GM12878 (cell line): ENCODE data around the gene RAI14. TPM values are rescaled to one million over a fixed set of nuclear protein-coding genes. Genes with fewer than 3 reads are reported as not detected.

ENCODE experiments used
- ETV6 ChIP-seq, 2 experiments: fragments of 450-650 bp in 1 of 2; IDR thresholded peaks in 1 of 2; conservative IDR thresholded peaks in 1 of 2; 2 replicates each; pipeline ENCODE4 v1.6.1; 2014; ENCODE audit warnings: antibody characterized with exemption in 1 of 2, borderline replicate concordance in 1 of 2, low read depth in 1 of 2, mild to moderate bottlenecking in 1 of 2, moderate library complexity in 1 of 2
- MEF2B ChIP-seq: fragments of 450-650 bp; IDR thresholded peaks from 2 replicates; pipeline ENCODE4 v1.6.1; 2018; ENCODE audit warnings: mild to moderate bottlenecking, moderate library complexity; ENCODE audit not compliant: partially characterized antibody, poor library complexity, severe bottlenecking
- polyA plus RNA-seq, 11 experiments: library from polyadenylated mRNA; depleted of rRNA in 4 of 11; unstranded in 6 of 11; stranded (reverse) in 5 of 11; fragments of >200 nt; fragmentation: Nextera tagmentation in 4 of 11; fragmentation: Illumina TruSeq in 1 of 11; extraction: Ambion mirVana in 4 of 11; extraction: Trizol in 1 of 11; gene quantifications; 1 replicate in 1 of 11; 2 replicates in 10 of 11; pipeline versions ENCODE4 v1.2.1 to v1.2.3, GENCODE V29; 2011 to 2016; ENCODE audit warnings: inconsistent platforms in 2 of 11, missing spikeins in 2 of 11, low read depth in 1 of 11
- total RNA-seq, 4 experiments: library from RNA; depleted of rRNA in 3 of 4; stranded (reverse); fragments of >200 nt in 3 of 4; fragmentation: Illumina TruSeq in 1 of 4; extraction: Trizol in 1 of 4; gene quantifications; 2 replicates each; pipeline versions ENCODE4 v1.2.1 to v1.2.3, GENCODE V29; 2013 to 2021
- TF ChIP-seq, protein P1 (sequence below): fragments of 450-650 bp; IDR thresholded peaks from 2 replicates; pipeline ENCODE4 v1.6.1; 2017; ENCODE audit warnings: mild to moderate bottlenecking, moderate library complexity
- TF ChIP-seq, protein P2 (sequence below): fragments of 150-350 bp; IDR thresholded peaks from 2 replicates; pipeline ENCODE4 v1.6.1; 2016; ENCODE audit warnings: low read depth, low read length
- TF ChIP-seq, protein P3 (sequence below): fragments of 450-650 bp; formaldehyde crosslinking; IDR thresholded peaks from 2 replicates; pipeline ENCODE4 v1.4.0; 2022; ENCODE audit warnings: mild to moderate bottlenecking, moderate library complexity
- TF ChIP-seq, protein P4 (sequence below): fragments of 450-650 bp; IDR thresholded peaks from 2 replicates; pipeline ENCODE4 v1.6.1; 2017; ENCODE audit warnings: mild to moderate bottlenecking, moderate library complexity

The RAI14 gene
- total and polyA plus RNA-seq, 10 of the 15 experiments (the other 5 are each of a cell fraction or from before 2014, with no cell fraction given) = 0.18 to 4.6 (median 1.9) TPM

DNA sequence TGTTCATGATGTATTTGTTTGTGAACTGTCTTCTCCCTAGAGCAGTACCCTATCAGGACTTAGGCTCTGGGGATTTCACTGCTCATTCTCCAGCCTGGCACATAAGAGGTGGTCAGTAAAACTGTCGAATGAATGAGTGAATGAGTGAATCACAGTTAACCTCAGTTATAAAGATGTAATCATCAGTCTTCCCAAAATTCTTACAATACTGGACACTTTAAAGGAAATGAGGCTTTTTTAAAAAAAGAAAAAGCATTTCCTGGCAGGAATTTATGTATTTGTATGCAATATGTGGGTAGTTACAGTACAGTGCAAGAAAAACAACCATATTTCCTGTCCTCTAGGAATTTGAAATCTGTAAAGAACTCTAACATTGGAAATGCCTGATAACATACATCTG lies 59.6 kb downstream of the RAI14 start (continued):
- TF ChIP-seq, protein P1, sequence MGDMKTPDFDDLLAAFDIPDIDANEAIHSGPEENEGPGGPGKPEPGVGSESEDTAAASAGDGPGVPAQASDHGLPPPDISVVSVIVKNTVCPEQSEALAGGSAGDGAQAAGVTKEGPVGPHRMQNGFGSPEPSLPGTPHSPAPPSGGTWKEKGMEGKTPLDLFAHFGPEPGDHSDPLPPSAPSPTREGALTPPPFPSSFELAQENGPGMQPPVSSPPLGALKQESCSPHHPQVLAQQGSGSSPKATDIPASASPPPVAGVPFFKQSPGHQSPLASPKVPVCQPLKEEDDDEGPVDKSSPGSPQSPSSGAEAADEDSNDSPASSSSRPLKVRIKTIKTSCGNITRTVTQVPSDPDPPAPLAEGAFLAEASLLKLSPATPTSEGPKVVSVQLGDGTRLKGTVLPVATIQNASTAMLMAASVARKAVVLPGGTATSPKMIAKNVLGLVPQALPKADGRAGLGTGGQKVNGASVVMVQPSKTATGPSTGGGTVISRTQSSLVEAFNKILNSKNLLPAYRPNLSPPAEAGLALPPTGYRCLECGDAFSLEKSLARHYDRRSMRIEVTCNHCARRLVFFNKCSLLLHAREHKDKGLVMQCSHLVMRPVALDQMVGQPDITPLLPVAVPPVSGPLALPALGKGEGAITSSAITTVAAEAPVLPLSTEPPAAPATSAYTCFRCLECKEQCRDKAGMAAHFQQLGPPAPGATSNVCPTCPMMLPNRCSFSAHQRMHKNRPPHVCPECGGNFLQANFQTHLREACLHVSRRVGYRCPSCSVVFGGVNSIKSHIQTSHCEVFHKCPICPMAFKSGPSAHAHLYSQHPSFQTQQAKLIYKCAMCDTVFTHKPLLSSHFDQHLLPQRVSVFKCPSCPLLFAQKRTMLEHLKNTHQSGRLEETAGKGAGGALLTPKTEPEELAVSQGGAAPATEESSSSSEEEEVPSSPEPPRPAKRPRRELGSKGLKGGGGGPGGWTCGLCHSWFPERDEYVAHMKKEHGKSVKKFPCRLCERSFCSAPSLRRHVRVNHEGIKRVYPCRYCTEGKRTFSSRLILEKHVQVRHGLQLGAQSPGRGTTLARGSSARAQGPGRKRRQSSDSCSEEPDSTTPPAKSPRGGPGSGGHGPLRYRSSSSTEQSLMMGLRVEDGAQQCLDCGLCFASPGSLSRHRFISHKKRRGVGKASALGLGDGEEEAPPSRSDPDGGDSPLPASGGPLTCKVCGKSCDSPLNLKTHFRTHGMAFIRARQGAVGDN = no peak
- TF ChIP-seq ETV6 (conservative IDR thresholded peaks at IDR 0.05 in 1 of 2, IDR thresholded peaks at IDR 0.05 in 1 of 2; ENCODE audit: borderline replicate concordance in 1 of 2, low read depth in 1 of 2) = no peak
- TF ChIP-seq, protein P2, sequence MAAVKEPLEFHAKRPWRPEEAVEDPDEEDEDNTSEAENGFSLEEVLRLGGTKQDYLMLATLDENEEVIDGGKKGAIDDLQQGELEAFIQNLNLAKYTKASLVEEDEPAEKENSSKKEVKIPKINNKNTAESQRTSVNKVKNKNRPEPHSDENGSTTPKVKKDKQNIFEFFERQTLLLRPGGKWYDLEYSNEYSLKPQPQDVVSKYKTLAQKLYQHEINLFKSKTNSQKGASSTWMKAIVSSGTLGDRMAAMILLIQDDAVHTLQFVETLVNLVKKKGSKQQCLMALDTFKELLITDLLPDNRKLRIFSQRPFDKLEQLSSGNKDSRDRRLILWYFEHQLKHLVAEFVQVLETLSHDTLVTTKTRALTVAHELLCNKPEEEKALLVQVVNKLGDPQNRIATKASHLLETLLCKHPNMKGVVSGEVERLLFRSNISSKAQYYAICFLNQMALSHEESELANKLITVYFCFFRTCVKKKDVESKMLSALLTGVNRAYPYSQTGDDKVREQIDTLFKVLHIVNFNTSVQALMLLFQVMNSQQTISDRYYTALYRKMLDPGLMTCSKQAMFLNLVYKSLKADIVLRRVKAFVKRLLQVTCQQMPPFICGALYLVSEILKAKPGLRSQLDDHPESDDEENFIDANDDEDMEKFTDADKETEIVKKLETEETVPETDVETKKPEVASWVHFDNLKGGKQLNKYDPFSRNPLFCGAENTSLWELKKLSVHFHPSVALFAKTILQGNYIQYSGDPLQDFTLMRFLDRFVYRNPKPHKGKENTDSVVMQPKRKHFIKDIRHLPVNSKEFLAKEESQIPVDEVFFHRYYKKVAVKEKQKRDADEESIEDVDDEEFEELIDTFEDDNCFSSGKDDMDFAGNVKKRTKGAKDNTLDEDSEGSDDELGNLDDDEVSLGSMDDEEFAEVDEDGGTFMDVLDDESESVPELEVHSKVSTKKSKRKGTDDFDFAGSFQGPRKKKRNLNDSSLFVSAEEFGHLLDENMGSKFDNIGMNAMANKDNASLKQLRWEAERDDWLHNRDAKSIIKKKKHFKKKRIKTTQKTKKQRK = no peak
- TF ChIP-seq, protein P3, sequence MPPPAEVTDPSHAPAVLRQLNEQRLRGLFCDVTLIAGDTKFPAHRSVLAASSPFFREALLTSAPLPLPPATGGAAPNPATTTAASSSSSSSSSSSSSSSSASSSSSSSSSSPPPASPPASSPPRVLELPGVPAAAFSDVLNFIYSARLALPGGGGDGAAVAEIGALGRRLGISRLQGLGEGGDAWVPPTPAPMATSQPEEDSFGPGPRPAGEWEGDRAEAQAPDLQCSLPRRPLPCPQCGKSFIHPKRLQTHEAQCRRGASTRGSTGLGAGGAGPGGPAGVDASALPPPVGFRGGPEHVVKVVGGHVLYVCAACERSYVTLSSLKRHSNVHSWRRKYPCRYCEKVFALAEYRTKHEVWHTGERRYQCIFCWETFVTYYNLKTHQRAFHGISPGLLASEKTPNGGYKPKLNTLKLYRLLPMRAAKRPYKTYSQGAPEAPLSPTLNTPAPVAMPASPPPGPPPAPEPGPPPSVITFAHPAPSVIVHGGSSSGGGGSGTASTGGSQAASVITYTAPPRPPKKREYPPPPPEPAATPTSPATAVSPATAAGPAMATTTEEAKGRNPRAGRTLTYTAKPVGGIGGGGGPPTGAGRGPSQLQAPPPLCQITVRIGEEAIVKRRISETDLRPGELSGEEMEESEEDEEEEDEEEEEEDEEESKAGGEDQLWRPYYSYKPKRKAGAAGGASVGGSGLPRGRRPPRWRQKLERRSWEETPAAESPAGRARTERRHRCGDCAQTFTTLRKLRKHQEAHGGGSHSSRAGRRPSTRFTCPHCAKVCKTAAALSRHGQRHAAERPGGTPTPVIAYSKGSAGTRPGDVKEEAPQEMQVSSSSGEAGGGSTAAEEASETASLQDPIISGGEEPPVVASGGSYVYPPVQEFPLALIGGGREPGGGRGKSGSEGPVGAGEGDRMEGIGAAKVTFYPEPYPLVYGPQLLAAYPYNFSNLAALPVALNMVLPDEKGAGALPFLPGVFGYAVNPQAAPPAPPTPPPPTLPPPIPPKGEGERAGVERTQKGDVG (CRISPR knock-in tag) = no peak
- TF ChIP-seq, protein P4, sequence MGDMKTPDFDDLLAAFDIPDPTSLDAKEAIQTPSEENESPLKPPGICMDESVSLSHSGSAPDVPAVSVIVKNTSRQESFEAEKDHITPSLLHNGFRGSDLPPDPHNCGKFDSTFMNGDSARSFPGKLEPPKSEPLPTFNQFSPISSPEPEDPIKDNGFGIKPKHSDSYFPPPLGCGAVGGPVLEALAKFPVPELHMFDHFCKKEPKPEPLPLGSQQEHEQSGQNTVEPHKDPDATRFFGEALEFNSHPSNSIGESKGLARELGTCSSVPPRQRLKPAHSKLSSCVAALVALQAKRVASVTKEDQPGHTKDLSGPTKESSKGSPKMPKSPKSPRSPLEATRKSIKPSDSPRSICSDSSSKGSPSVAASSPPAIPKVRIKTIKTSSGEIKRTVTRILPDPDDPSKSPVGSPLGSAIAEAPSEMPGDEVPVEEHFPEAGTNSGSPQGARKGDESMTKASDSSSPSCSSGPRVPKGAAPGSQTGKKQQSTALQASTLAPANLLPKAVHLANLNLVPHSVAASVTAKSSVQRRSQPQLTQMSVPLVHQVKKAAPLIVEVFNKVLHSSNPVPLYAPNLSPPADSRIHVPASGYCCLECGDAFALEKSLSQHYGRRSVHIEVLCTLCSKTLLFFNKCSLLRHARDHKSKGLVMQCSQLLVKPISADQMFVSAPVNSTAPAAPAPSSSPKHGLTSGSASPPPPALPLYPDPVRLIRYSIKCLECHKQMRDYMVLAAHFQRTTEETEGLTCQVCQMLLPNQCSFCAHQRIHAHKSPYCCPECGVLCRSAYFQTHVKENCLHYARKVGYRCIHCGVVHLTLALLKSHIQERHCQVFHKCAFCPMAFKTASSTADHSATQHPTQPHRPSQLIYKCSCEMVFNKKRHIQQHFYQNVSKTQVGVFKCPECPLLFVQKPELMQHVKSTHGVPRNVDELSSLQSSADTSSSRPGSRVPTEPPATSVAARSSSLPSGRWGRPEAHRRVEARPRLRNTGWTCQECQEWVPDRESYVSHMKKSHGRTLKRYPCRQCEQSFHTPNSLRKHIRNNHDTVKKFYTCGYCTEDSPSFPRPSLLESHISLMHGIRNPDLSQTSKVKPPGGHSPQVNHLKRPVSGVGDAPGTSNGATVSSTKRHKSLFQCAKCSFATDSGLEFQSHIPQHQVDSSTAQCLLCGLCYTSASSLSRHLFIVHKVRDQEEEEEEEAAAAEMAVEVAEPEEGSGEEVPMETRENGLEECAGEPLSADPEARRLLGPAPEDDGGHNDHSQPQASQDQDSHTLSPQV = no peak
- TF ChIP-seq MEF2B = no peak
- TF ChIP-seq, all 136 proteins: peak for 0
